ENCODE data around the gene ZNF638.
"Not testable (repeated sequence)": the region's sequence is repeated elsewhere in the genome, so short reads cannot be mapped to it uniquely, and the experiment has no call there.

The ZNF638 gene

GRCh38 chr2:71423817-71424420 is 92.3 kb downstream of the ZNF638 start:
- ATAC-seq (ENCODE audit: low read depth) (no peak), DNase-seq (ENCODE audit: low spot score) (no peak)
- no peak for TF ChIP-seq CTCF (IDR thresholded peaks at IDR 0.05; ENCODE audit: poor library complexity, severe bottlenecking)
- H3K27ac ChIP-seq (ENCODE audit: poor library complexity, severe bottlenecking), result no peak overlapping the region
- H3K27me3 ChIP-seq (ENCODE audit: insufficient read depth, poor library complexity, severe bottlenecking), result no peaks in the 10 kb centered on the region
- no peaks in the 10 kb centered on the region for H3K4me1 ChIP-seq (ENCODE audit: insufficient read depth, poor library complexity, severe bottlenecking)
- H3K9me3 ChIP-seq (ENCODE audit: severe bottlenecking), result no peaks in the 10 kb centered on the region
- H3K4me3 ChIP-seq (ENCODE audit: severe bottlenecking), result no peak overlapping the region
- peaks cover 89% of the 10 kb centered on the region for H3K36me3 ChIP-seq (ENCODE audit: low read depth)

GRCh38 chr2:71426721-71427120 is 95.1 kb downstream of the ZNF638 start:
- TF ChIP-seq CTCF (IDR thresholded peaks at IDR 0.05; ENCODE audit: poor library complexity, severe bottlenecking), result no peak
- Histone ChIP-seq H3K27me3 (ENCODE audit: insufficient read depth, poor library complexity, severe bottlenecking) (no peaks in the 10 kb centered on the region), H3K36me3 (ENCODE audit: low read depth) (peaks cover 95% of the 10 kb centered on the region), H3K27ac (ENCODE audit: poor library complexity, severe bottlenecking) (no peak overlapping the region), H3K4me3 (ENCODE audit: severe bottlenecking) (no peak overlapping the region), H3K4me1 (ENCODE audit: insufficient read depth, poor library complexity, severe bottlenecking) (no peaks in the 10 kb centered on the region), H3K9me3 (ENCODE audit: severe bottlenecking) (no peaks in the 10 kb centered on the region)
- DNase-seq (ENCODE audit: low spot score), result no peak
- ATAC-seq (ENCODE audit: low read depth), result no peak

GRCh38 chr2:71428472-71429383 is 97.1 kb downstream of the ZNF638 start:
- TF ChIP-seq CTCF (IDR thresholded peaks at IDR 0.05; ENCODE audit: poor library complexity, severe bottlenecking), result no peak
- DNase-seq (ENCODE audit: low spot score) (no peak), ATAC-seq (ENCODE audit: low read depth) (no peak)
- no peaks in the 10 kb centered on the region for H3K9me3 ChIP-seq (ENCODE audit: severe bottlenecking)
- H3K36me3 ChIP-seq (ENCODE audit: low read depth), result peaks cover 95% of the 10 kb centered on the region
- no peak overlapping the region for H3K27ac ChIP-seq (ENCODE audit: poor library complexity, severe bottlenecking)
- no peak overlapping the region for H3K4me3 ChIP-seq (ENCODE audit: severe bottlenecking)
- no peaks in the 10 kb centered on the region for H3K27me3 ChIP-seq (ENCODE audit: insufficient read depth, poor library complexity, severe bottlenecking)
- no peaks in the 10 kb centered on the region for H3K4me1 ChIP-seq (ENCODE audit: insufficient read depth, poor library complexity, severe bottlenecking)

- not testable (repeated sequence) for H3K9me3 ChIP-seq (ENCODE audit: severe bottlenecking); H3K27me3 ChIP-seq (ENCODE audit: insufficient read depth, poor library complexity, severe bottlenecking); H3K36me3 ChIP-seq (ENCODE audit: low read depth); ATAC-seq (ENCODE audit: low read depth); H3K27ac ChIP-seq (ENCODE audit: poor library complexity, severe bottlenecking); H3K4me1 ChIP-seq (ENCODE audit: insufficient read depth, poor library complexity, severe bottlenecking); DNase-seq (ENCODE audit: low spot score); H3K4me3 ChIP-seq (ENCODE audit: severe bottlenecking)
Observed at GRCh38 chr2:71445142-71445541, 113.6 kb downstream of the ZNF638 start.

GRCh38 chr2:71446505-71446904 is 114.9 kb downstream of the ZNF638 start:
- Histone ChIP-seq H3K27me3 (ENCODE audit: insufficient read depth, poor library complexity, severe bottlenecking) (no peaks in the 10 kb centered on the region), H3K9me3 (ENCODE audit: severe bottlenecking) (no peaks in the 10 kb centered on the region), H3K4me3 (ENCODE audit: severe bottlenecking) (no peak overlapping the region), H3K36me3 (ENCODE audit: low read depth) (no peaks in the 10 kb centered on the region), H3K27ac (ENCODE audit: poor library complexity, severe bottlenecking) (no peak overlapping the region), H3K4me1 (ENCODE audit: insufficient read depth, poor library complexity, severe bottlenecking) (no peaks in the 10 kb centered on the region)
- no peak for TF ChIP-seq CTCF (IDR thresholded peaks at IDR 0.05; ENCODE audit: poor library complexity, severe bottlenecking)
- ATAC-seq (ENCODE audit: low read depth) (no peak), DNase-seq (ENCODE audit: low spot score) (no peak)

Measured in RWPE2 (cell line).